CD4-positive, alpha-beta T cell treated with Interleukin-15 for 1 hour (primary cell): ENCODE data around the gene BRD4.

Source experiments
- DNase-seq: peaks from one replicate; pipeline ENCODE4 v3.0.0-alpha.2; 2020

Gene BRD4

DNA sequence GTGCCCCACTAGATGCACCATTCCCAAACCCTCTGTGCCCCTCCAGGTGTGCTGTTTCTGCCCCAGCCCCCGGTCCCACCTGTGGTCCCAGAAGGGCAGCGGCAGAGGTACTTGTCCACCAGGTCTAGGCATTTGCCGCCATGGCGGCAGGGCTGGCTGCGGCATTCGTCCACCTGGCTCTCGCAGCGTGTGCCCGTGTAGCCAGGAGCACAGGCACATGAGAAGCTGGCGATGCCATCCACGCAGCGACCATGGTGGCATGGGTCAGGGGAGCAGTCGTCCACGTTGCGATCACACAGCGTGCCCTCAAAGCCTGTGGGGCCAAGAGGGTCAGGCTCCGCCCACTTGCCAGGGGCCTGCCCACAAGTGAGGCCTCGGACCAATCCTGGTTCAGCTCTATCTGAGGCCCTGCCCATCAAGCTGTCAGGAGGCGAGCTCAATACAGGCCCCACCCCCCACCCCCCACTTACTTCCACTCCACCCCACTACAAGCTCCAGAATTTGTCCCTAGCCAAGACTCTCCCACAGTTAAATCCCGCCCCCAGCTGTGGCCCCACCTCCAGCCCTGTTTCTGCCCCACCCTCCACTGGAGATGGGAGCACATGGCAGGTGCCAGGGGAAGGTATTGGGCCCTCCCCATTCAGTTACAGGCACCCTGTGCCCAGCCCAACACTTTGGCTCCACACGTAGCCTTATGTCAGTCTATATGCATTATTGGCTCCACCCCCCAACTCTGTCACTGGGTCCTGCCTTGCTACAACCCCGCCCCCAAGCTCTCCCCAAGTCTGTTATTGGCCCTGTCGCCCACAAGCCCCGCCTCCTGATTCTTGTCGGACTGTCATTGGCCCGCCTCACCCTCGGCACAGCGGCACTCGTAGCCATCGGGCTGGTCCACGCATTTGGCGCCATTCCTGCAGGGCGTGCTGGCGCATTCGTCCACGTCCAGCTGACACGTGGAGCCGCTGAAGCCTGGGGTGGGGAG lies 145.0 kb downstream of the BRD4 start:
- DNase-seq: no peak
